SK-N-DZ (cell line): ENCODE results near the gene KLF4. TPM values are rescaled to one million over a fixed set of nuclear protein-coding genes. Genes with fewer than 3 reads are reported as not detected.
"Not testable (repeated sequence)": the region's sequence is repeated elsewhere in the genome, so short reads cannot be mapped to it uniquely, and the experiment has no call there.

Experiments
- DNase-seq: peaks from one replicate; pipeline ENCODE4 v3.0.0-alpha.2; 2015; ENCODE audit warnings: low spot score
- polyA plus RNA-seq, 2 experiments: library from polyadenylated mRNA; depleted of rRNA; stranded (reverse); fragments of >200 nt; gene quantifications; 2 replicates each; pipeline ENCODE4 v1.2.3, GENCODE V29; 2014

KLF4 gene
- not detected in 2 replicates for polyA plus RNA-seq (2014; cell fraction: cytosol; rRNA removed)
- 0.23 TPM in 1 of 2 replicates, not detected in the other for polyA plus RNA-seq (2014; cell fraction: nucleus; rRNA removed)

- peak; percentile 71 for DNase-seq
Measured at GRCh38 chr9:107489687-107490605, at the start of gene KLF4. Gene KLF4 (minus strand): TSS chr9:107489769. CDS start chr9:107489172, 597 bp downstream.

DNA sequence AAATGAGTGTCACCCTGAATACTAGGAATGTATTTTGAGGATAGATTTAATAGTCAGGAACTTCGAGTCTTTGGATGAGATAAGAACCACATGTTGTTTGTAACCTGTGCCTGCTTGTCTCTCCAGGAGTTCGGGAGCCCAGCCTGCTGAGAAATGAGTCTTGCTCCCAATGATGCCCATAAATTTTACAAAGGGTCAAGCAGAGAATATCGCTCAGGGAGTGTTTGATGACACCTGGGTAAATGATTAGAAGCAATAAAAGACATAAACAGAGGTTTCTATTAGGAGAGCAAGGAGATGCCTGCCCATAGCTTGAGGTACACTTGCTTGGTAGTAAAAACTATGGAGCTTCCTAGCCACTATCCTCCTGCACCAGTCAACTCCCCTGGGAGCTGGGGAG, 46.9 kb upstream of the KLF4 start:
- no peak for DNase-seq

GRCh38 chr9:107534510-107535078, 45.0 kb upstream of the KLF4 start:
- DNase-seq: no peak

GRCh38 chr9:107530679-107531078, 41.1 kb upstream of the KLF4 start:
- no peak for DNase-seq

DNA sequence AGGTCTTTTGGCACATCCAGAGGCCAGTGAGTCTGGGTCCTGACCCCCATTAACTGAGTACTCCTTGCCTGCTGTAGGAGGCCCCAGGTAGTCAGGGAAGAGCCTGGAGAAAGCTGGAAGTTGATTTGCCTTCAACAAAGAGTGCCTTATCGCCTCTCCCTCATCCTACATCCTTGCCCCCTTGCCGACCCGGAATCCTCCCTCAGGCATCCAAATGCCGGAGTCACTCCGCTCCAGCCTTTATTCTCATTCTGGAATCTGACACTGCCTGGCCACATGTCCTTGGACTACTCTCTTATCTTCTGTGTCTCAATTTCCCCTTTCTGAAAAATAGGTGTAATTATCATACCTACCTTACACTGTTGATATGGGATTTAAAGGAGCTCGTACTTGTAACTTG, 39.1 kb upstream of the KLF4 start:
- no peak for DNase-seq

GRCh38 chr9:107523539-107523938, 34.0 kb upstream of the KLF4 start:
- no peak for DNase-seq

DNA sequence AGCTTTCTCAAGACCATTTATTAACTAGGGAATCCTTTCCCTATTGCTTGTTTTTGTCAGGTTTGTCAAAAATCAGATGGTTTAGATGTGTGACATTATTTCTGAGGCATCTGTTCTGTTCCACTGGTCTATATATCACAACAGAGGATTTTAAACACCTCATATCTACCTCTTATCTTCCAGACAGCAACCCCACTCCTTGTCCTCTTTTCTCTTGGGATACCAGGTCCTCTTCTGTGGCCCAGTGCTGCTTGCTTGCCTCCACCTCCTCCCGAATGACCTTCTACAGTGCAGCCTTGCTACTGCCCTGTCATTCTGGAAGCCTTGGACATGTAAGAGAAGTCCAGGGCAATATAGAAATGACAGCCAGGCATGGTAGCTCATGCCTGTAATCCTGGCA, 30.6 kb upstream of the KLF4 start:
- no peak for DNase-seq

GRCh38 chr9:107518037-107518807, 28.7 kb upstream of the KLF4 start:
- DNase-seq: no peak

DNA sequence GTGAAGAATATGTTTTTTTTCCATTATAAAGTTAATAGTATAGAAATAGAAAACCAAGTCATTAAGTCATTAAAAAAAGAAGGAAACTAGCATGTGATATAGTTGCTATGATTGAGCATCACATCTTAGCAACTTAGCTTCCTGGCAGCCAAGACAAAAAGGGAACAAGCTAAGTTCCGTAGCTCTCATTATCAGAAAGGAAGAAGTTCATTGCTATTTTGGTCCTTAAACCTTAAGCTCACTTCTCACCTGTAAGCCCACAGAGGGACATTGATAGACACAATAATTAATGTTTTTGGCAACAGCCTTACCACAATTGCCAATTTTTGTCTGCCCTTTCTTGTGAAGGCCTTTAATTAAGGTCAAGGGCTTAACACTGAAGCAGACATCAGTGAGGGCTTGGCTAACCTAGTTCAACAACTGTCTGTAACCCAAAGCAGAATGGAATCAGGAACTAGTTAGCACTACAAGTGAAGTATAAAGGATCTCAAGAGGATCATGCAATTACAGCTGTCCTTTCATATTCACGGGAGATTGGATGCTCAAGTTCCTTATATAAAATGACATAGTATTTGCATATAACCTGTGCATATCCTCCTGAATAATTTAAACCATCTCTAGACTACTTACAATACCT, 24.0 kb upstream of the KLF4 start:
- no peak for DNase-seq

DNA sequence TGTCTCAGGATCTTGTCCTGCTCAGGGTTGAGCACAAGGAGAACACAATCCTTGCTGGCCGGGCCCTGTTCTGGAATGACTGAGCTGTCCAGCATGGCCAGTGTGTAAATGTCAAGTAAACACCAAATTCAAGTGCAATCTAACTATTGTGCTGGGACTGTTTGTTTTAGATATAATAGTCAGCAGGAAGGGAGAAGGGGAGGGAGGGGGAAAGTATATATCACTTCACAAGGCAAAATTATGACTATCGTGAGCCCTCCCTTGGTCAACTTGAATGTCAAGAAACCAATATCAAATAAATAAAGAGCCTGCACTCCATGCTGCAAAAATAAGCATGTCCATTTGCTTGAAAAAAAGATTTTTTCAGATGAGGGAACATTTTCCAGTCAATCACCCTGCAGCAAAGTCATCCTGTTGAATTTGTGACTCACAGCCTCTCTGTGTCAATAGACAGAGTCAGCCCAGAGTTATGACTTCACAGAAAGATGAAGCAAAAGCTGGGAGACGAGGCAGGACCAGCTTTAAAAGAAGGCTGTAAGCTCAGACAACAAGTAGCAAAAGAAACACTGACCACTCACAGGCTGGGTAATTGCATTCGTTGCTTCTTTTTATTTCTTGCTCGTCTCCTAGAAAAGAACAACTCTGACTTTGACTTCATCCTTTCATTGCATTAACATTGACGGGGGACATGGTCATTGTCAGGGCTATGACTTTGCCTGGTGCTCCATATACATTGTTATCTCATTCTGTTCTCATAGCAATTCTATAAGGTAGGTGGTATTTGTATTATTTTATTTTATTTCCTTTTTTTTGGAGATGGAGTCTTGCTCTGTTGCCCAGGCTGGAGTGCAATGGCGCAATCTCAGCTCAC, 15.3 kb upstream of the KLF4 start:
- no peak for DNase-seq

GRCh38 chr9:107502464-107502863, 12.9 kb upstream of the KLF4 start:
- DNase-seq: no peak

- not testable (repeated sequence) for DNase-seq
Measured at GRCh38 chr9:107500421-107501200, 11.0 kb upstream of the KLF4 start.

DNA sequence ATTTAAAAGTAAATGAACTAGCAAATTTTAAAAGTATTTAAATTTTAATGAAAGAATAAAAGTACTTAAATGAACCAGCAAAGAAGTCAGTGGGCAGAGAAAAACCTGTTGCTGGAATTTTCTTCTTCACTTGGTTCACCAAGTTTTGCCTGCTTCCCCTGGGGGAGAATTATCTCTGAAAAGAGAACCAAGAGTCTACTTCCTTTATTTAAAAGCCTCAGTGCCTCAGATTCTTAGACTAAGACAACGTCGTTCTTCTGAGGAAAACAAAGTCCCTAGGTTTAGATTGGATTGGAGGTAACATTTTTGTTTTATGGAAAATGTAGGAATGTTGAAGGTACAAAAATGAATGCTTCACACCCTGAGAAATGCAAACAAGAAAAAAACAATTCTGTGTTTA, 7.4 kb upstream of the KLF4 start:
- DNase-seq: no peak

- DNase-seq: no peak
Measured at GRCh38 chr9:107492381-107492970, 2.9 kb upstream of the KLF4 start.

- DNase-seq: no peak
Measured at GRCh38 chr9:107491081-107492053, 1.8 kb upstream of the KLF4 start.

- not testable (repeated sequence) for DNase-seq
Measured at GRCh38 chr9:107490606-107490970, 1.0 kb upstream of the KLF4 start.

- DNase-seq: no peak
Measured at GRCh38 chr9:107489144-107489673, 360 bp downstream of the KLF4 start.
